ENCODE measurements around the gene AP5S1. TPM values are rescaled to one million over a fixed set of nuclear protein-coding genes. Genes with fewer than 3 reads are reported as not detected.

The AP5S1 gene
- total RNA-seq, 1 experiment from 2014 or later = 2.8 TPM

DNA sequence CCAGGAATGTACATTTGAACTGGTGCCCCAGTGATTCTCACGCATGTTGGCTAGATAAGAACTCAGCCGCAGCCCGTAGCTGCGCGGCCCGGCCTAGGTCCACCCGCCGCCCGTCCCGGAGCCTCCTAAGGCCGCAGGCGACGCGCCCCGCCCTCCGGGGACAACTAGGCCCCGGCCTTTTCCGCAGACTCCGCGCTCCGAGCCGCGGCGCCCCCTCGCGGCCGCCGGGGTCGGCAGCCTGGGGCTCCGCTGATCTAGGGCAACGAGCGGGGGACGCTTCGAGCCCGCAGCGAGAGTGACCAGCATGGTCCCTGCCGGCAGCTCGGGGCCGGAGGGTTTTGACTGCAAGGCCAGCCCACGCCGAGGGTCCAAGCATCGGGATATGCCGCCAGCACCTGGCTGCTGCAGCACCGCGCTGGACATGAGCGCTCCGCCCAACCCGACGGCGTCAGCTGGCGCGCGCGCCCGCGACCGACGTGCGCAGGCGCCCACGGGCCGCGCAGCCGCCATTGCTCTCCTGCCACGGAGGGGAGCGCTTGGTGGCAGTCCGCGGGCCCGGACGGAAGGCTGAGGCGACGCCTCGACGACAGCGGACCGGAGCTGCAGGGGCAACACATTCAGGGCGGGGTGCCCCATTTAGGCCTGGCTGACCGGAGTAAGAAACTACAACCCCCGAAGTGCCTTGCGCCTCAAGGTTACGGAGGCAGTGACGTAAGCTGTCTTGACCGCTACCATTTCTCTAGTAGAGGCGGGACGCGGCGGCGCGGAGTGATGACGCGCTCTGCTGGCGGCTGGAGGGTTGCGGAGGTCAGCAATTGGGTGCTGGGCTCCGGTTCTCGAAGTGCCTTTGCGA is at the start of gene AP5S1 (continued):
- TF ChIP-seq, protein P1, sequence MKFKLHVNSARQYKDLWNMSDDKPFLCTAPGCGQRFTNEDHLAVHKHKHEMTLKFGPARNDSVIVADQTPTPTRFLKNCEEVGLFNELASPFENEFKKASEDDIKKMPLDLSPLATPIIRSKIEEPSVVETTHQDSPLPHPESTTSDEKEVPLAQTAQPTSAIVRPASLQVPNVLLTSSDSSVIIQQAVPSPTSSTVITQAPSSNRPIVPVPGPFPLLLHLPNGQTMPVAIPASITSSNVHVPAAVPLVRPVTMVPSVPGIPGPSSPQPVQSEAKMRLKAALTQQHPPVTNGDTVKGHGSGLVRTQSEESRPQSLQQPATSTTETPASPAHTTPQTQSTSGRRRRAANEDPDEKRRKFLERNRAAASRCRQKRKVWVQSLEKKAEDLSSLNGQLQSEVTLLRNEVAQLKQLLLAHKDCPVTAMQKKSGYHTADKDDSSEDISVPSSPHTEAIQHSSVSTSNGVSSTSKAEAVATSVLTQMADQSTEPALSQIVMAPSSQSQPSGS (CRISPR knock-in tag; IDR thresholded peaks at IDR 0.05; ENCODE audit: borderline replicate concordance, low read depth) = no peak
- no peak for TF ChIP-seq SOX15 (CRISPR knock-in tag; IDR thresholded peaks at IDR 0.05)
- 0 out of 2 replicates have a peak, but pooled peaks have one; percentile 63 for TF ChIP-seq TCF7 (CRISPR knock-in tag; IDR thresholded peaks at IDR 0.05; ENCODE audit: low read depth)
- TF ChIP-seq TEAD4 (CRISPR knock-in tag; IDR thresholded peaks at IDR 0.05) = no peak
- TF ChIP-seq ZNF219 (CRISPR knock-in tag; IDR thresholded peaks at IDR 0.05; ENCODE audit: borderline replicate concordance) = no peak
- no peak for TF ChIP-seq TP53 (CRISPR knock-in tag; IDR thresholded peaks at IDR 0.05)
- TF ChIP-seq NFE2L1 (CRISPR knock-in tag; IDR thresholded peaks at IDR 0.05) = peak; percentile 71; the same call in 1 of the 2 replicates
- TF ChIP-seq, protein P2, sequence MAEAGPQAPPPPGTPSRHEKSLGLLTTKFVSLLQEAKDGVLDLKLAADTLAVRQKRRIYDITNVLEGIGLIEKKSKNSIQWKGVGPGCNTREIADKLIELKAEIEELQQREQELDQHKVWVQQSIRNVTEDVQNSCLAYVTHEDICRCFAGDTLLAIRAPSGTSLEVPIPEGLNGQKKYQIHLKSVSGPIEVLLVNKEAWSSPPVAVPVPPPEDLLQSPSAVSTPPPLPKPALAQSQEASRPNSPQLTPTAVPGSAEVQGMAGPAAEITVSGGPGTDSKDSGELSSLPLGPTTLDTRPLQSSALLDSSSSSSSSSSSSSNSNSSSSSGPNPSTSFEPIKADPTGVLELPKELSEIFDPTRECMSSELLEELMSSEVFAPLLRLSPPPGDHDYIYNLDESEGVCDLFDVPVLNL (CRISPR knock-in tag; IDR thresholded peaks at IDR 0.05; ENCODE audit: borderline replicate concordance, low read depth) = no peak
- TF ChIP-seq, protein P3, sequence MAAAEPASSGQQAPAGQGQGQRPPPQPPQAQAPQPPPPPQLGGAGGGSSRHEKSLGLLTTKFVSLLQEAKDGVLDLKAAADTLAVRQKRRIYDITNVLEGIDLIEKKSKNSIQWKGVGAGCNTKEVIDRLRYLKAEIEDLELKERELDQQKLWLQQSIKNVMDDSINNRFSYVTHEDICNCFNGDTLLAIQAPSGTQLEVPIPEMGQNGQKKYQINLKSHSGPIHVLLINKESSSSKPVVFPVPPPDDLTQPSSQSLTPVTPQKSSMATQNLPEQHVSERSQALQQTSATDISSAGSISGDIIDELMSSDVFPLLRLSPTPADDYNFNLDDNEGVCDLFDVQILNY (CRISPR knock-in tag; IDR thresholded peaks at IDR 0.05) = peak; percentile 79; the same call in 1 of the 2 replicates
- no peak for TF ChIP-seq ZNF121 (CRISPR knock-in tag; IDR thresholded peaks at IDR 0.05)
- TF ChIP-seq CREB1 (CRISPR knock-in tag; IDR thresholded peaks at IDR 0.05) = 0 out of 2 replicates have a peak, but pooled peaks have one; percentile 8
- TF ChIP-seq NR2C2 (CRISPR knock-in tag; IDR thresholded peaks at IDR 0.05) = no peak
- no peak; the same call in 1 of the 2 replicates for TF ChIP-seq ATF1 (CRISPR knock-in tag; IDR thresholded peaks at IDR 0.05)
- TF ChIP-seq MXD4 (CRISPR knock-in tag; IDR thresholded peaks at IDR 0.05; ENCODE audit: borderline replicate concordance) = no peak
- peak; percentile 79 for TF ChIP-seq ETV6 (CRISPR knock-in tag; IDR thresholded peaks at IDR 0.05)
- no peak for TF ChIP-seq ZBTB21 (CRISPR knock-in tag; IDR thresholded peaks at IDR 0.05; ENCODE audit: borderline replicate concordance)
- TF ChIP-seq NFYB (CRISPR knock-in tag; conservative IDR thresholded peaks at IDR 0.05; ENCODE audit: low read depth) = no peak
- TF ChIP-seq MYBL2 (CRISPR knock-in tag; IDR thresholded peaks at IDR 0.05) = peak; percentile 52; the same call in 1 of the 2 replicates
- TF ChIP-seq, protein P4, sequence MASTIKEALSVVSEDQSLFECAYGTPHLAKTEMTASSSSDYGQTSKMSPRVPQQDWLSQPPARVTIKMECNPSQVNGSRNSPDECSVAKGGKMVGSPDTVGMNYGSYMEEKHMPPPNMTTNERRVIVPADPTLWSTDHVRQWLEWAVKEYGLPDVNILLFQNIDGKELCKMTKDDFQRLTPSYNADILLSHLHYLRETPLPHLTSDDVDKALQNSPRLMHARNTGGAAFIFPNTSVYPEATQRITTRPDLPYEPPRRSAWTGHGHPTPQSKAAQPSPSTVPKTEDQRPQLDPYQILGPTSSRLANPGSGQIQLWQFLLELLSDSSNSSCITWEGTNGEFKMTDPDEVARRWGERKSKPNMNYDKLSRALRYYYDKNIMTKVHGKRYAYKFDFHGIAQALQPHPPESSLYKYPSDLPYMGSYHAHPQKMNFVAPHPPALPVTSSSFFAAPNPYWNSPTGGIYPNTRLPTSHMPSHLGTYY (CRISPR knock-in tag; IDR thresholded peaks at IDR 0.05) = no peak
- TF ChIP-seq, protein P5, sequence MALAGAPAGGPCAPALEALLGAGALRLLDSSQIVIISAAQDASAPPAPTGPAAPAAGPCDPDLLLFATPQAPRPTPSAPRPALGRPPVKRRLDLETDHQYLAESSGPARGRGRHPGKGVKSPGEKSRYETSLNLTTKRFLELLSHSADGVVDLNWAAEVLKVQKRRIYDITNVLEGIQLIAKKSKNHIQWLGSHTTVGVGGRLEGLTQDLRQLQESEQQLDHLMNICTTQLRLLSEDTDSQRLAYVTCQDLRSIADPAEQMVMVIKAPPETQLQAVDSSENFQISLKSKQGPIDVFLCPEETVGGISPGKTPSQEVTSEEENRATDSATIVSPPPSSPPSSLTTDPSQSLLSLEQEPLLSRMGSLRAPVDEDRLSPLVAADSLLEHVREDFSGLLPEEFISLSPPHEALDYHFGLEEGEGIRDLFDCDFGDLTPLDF (CRISPR knock-in tag; IDR thresholded peaks at IDR 0.05) = no peak
- TF ChIP-seq, protein P6, sequence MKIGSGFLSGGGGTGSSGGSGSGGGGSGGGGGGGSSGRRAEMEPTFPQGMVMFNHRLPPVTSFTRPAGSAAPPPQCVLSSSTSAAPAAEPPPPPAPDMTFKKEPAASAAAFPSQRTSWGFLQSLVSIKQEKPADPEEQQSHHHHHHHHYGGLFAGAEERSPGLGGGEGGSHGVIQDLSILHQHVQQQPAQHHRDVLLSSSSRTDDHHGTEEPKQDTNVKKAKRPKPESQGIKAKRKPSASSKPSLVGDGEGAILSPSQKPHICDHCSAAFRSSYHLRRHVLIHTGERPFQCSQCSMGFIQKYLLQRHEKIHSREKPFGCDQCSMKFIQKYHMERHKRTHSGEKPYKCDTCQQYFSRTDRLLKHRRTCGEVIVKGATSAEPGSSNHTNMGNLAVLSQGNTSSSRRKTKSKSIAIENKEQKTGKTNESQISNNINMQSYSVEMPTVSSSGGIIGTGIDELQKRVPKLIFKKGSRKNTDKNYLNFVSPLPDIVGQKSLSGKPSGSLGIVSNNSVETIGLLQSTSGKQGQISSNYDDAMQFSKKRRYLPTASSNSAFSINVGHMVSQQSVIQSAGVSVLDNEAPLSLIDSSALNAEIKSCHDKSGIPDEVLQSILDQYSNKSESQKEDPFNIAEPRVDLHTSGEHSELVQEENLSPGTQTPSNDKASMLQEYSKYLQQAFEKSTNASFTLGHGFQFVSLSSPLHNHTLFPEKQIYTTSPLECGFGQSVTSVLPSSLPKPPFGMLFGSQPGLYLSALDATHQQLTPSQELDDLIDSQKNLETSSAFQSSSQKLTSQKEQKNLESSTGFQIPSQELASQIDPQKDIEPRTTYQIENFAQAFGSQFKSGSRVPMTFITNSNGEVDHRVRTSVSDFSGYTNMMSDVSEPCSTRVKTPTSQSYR (CRISPR knock-in tag; IDR thresholded peaks at IDR 0.05) = no peak
- peak; percentile 57; the same call in 1 of the 2 replicates for TF ChIP-seq FOXP1 (CRISPR knock-in tag; IDR thresholded peaks at IDR 0.05; ENCODE audit: borderline replicate concordance)
- TF ChIP-seq, protein P7, sequence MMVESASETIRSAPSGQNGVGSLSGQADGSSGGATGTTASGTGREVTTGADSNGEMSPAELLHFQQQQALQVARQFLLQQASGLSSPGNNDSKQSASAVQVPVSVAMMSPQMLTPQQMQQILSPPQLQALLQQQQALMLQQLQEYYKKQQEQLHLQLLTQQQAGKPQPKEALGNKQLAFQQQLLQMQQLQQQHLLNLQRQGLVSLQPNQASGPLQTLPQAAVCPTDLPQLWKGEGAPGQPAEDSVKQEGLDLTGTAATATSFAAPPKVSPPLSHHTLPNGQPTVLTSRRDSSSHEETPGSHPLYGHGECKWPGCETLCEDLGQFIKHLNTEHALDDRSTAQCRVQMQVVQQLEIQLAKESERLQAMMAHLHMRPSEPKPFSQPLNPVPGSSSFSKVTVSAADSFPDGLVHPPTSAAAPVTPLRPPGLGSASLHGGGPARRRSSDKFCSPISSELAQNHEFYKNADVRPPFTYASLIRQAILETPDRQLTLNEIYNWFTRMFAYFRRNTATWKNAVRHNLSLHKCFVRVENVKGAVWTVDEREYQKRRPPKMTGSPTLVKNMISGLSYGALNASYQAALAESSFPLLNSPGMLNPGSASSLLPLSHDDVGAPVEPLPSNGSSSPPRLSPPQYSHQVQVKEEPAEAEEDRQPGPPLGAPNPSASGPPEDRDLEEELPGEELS (CRISPR knock-in tag; IDR thresholded peaks at IDR 0.05) = peak; percentile 35; the same call in 1 of the 2 replicates
- no peak for TF ChIP-seq ZNF671 (CRISPR knock-in tag; IDR thresholded peaks at IDR 0.05)
- no peak for TF ChIP-seq GTF2I (CRISPR knock-in tag; conservative IDR thresholded peaks at IDR 0.05)
- TF ChIP-seq FOXJ3 (CRISPR knock-in tag; IDR thresholded peaks at IDR 0.05; ENCODE audit: borderline replicate concordance) = no peak
- TF ChIP-seq ZNF138 (CRISPR knock-in tag; conservative IDR thresholded peaks at IDR 0.05) = no peak
- no peak for TF ChIP-seq JAZF1 (CRISPR knock-in tag; IDR thresholded peaks at IDR 0.05)
- TF ChIP-seq ZNF416 (CRISPR knock-in tag; IDR thresholded peaks at IDR 0.05) = no peak

Measured in WTC11 (cell line).